Stimulated activated memory B cell treated with anti-CD40 and anti-IgM and Interleukin-4, amounts not matched to agents 10 μg/mL and 1 μg/mL and 100 μg/mL, for 72 hours (primary cell): Measurements from ENCODE around the gene NES.

Experiments used
- ATAC-seq: fragments of 150-1000 bp; cut with Tn5 transposase; 2 replicates; pipeline ENCODE4 v1.10.0; 2021
- H3K27ac Mint-ChIP-seq: one replicate; pipeline ENCODE4 v1.8.0; 2022; ENCODE audit warnings: mild to moderate bottlenecking, mixed read lengths
- H3K27me3 Mint-ChIP-seq: one replicate; pipeline ENCODE4 v1.8.0; 2022; ENCODE audit warnings: mixed read lengths
- H3K36me3 Mint-ChIP-seq: one replicate; pipeline ENCODE4 v1.8.0; 2022; ENCODE audit warnings: mixed read lengths
- H3K4me1 Mint-ChIP-seq: one replicate; pipeline ENCODE4 v1.8.0; 2022; ENCODE audit warnings: mixed read lengths
- H3K4me3 Mint-ChIP-seq: one replicate; pipeline ENCODE4 v1.8.0; 2022; ENCODE audit warnings: mild to moderate bottlenecking, moderate library complexity, mixed read lengths
- H3K9me3 Mint-ChIP-seq: one replicate; pipeline ENCODE4 v1.8.0; 2022; ENCODE audit warnings: mixed read lengths

Gene NES

DNA sequence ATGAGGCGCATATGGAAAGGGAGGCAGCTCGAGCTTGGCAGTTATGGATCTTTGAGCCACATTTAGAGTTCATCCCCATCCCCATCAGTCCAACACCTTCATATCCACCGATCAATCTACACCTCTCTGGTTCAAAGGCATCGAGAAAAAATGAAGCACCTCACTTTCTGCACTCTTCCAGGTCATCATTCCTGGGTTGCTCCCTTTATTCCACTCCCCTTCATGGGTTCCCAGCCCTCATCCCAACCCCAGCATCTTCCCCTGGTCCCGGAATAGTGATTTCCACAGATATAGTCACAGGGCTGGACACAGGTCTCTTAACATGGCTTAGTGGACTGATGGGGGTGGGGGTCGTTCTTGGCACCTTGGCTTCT lies 57.6 kb downstream of the NES start:
- H3K9me3 Mint-ChIP-seq: no peaks in the 10 kb centered on the region
- H3K27ac Mint-ChIP-seq: no peak overlapping the region
- peaks cover 5% of the 10 kb centered on the region for H3K4me1 Mint-ChIP-seq
- no peak overlapping the region for H3K4me3 Mint-ChIP-seq
- peaks cover 62% of the 10 kb centered on the region for H3K27me3 Mint-ChIP-seq
- no peaks in the 10 kb centered on the region for H3K36me3 Mint-ChIP-seq
- ATAC-seq: no peak

DNA sequence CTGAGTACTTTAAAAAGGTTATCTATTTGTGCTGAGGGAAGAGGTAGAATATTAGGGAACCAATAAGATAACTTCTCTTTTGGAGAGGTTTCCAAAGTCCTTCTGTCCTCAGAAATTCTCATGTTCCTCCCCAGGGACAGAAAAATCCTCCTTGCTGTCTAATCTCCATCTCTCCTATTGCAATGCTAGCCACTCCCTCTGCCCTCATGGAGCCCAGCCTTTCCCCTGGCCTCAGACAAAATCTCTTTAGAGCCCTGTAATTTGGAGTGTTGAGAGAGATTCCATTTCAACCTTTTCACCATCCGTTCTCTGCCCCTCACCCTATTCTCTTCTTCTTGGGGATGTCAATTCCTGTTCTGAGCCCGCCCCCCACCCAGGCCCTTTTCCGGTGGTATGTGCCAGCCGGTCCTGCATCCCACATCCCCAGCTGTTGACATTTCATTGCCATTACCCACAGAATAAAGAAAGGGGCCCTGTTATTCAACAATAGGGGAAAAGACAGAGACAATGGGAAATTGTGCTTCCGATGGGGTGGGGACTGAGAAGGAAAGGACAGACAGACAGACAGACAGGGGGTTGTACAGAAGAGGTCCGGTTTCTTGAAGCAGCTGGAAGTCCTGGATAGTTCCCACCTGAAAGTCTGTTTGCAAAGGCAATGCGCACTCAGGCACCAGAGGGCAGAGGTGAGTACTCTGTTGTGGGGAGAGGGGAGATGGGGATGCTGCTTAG lies 58.2 kb downstream of the NES start, which contains the start of gene HAPLN2:
HAPLN2 (plus strand) TSS at position 563 of the 729 bp plus-strand sequence. CDS start 4,076 bp downstream, outside the sequence.
- peaks cover 57% of the 10 kb centered on the region for H3K27me3 Mint-ChIP-seq
- ATAC-seq: no peak

More for the DNA sequence above, 58.2 kb downstream of the NES start, which contains the start of gene HAPLN2:
- Mint-ChIP-seq H3K9me3 (no peaks in the 10 kb centered on the region), H3K36me3 (no peaks in the 10 kb centered on the region), H3K4me1 (peaks cover under 1% of the 10 kb centered on the region), H3K4me3 (no peak within 1 kb of the TSS), H3K27ac (no peak within 1 kb of the TSS)
